Measurements from ENCODE around the gene SLC49A4.

SLC49A4 gene

GRCh38 chr3:122785231-122785630 is 9.6 kb upstream of the SLC49A4 start:
- in situ Hi-C loops (cut with HindIII; ENCODE audit: low sequenced_read_pairs): no loop called here

- in situ Hi-C loops (cut with HindIII; ENCODE audit: low sequenced_read_pairs): no loop called here
These were observed 8.8 kb upstream of the SLC49A4 start for GRCh38 chr3:122786066-122786465.

- in situ Hi-C loops (cut with HindIII; ENCODE audit: low sequenced_read_pairs): no loop called here
These were observed 7.0 kb upstream of the SLC49A4 start for GRCh38 chr3:122787872-122788271.

GRCh38 chr3:122789585-122790273 is 5.1 kb upstream of the SLC49A4 start:
- in situ Hi-C loops (cut with HindIII; ENCODE audit: low sequenced_read_pairs): no loop called here

- in situ Hi-C loops (cut with HindIII; ENCODE audit: low sequenced_read_pairs): no loop called here
These were observed 1.1 kb upstream of the SLC49A4 start, which contains the start of gene HSPBAP1 for GRCh38 chr3:122793568-122794416. TSS of gene HSPBAP1 (minus strand) at chr3:122793831. CDS start at chr3:122793680, 151 bp downstream.

- in situ Hi-C loops (cut with HindIII; ENCODE audit: low sequenced_read_pairs): no loop called here
These were observed 438 bp upstream of the SLC49A4 start for GRCh38 chr3:122794483-122794778.

GRCh38 chr3:122795674-122796195 is 866 bp downstream of the SLC49A4 start:
- in situ Hi-C loops (cut with HindIII; ENCODE audit: low sequenced_read_pairs): no loop called here

GRCh38 chr3:122797291-122797690 is 2.4 kb downstream of the SLC49A4 start:
- in situ Hi-C loops (cut with HindIII; ENCODE audit: low sequenced_read_pairs): no loop called here

- in situ Hi-C loops (cut with HindIII; ENCODE audit: low sequenced_read_pairs): no loop called here
These were observed 4.5 kb downstream of the SLC49A4 start for GRCh38 chr3:122799322-122799721.

GRCh38 chr3:122800031-122800430 is 5.2 kb downstream of the SLC49A4 start:
- in situ Hi-C loops (cut with HindIII; ENCODE audit: low sequenced_read_pairs): loop anchor here (25.0 kb wide), 1 partner anchor 112 kb away; no protein-coding TSS in a partner anchor

- in situ Hi-C loops (cut with HindIII; ENCODE audit: low sequenced_read_pairs): loop anchor here (25.0 kb wide), 1 partner anchor 112 kb away; no protein-coding TSS in a partner anchor
These were observed 5.9 kb downstream of the SLC49A4 start for GRCh38 chr3:122800706-122801237.

GRCh38 chr3:122802323-122802722 is 7.5 kb downstream of the SLC49A4 start:
- in situ Hi-C loops (cut with HindIII; ENCODE audit: low sequenced_read_pairs): loop anchor here (25.0 kb wide), 1 partner anchor 110 kb away; no protein-coding TSS in a partner anchor

- in situ Hi-C loops (cut with HindIII; ENCODE audit: low sequenced_read_pairs): loop anchor here (25.0 kb wide), 1 partner anchor 108 kb away; no protein-coding TSS in a partner anchor
These were observed 9.1 kb downstream of the SLC49A4 start for GRCh38 chr3:122803977-122804376.

GRCh38 chr3:122810734-122811133 is 15.9 kb downstream of the SLC49A4 start:
- in situ Hi-C loops (cut with HindIII; ENCODE audit: low sequenced_read_pairs): loop anchor here (25.0 kb wide), 1 partner anchor 102 kb away; no protein-coding TSS in a partner anchor

GRCh38 chr3:122816587-122816986 is 21.7 kb downstream of the SLC49A4 start:
- in situ Hi-C loops (cut with HindIII; ENCODE audit: low sequenced_read_pairs): loop anchor here (25.0 kb wide), 1 partner anchor 96 kb away; no protein-coding TSS in a partner anchor

GRCh38 chr3:122824465-122825381 is 29.9 kb downstream of the SLC49A4 start:
- in situ Hi-C loops (cut with HindIII; ENCODE audit: low sequenced_read_pairs): loop anchor here (25.0 kb wide), 1 partner anchor 88 kb away; no protein-coding TSS in a partner anchor

GRCh38 chr3:122825460-122825859 is 30.6 kb downstream of the SLC49A4 start:
- in situ Hi-C loops (cut with HindIII; ENCODE audit: low sequenced_read_pairs): no loop called here

- in situ Hi-C loops (cut with HindIII; ENCODE audit: low sequenced_read_pairs): no loop called here
These were observed 31.4 kb downstream of the SLC49A4 start for GRCh38 chr3:122826278-122826677.

- in situ Hi-C loops (cut with HindIII; ENCODE audit: low sequenced_read_pairs): no loop called here
These were observed 33.4 kb downstream of the SLC49A4 start for GRCh38 chr3:122828281-122828680.

GRCh38 chr3:122835590-122835989 is 40.7 kb downstream of the SLC49A4 start:
- in situ Hi-C loops (cut with HindIII; ENCODE audit: low sequenced_read_pairs): no loop called here

Measured in DLD1 (cell line).